OCI-LY7 (cell line): Measurements from ENCODE around the gene CTRB1.
"Not testable (repeated sequence)": the region's sequence is repeated elsewhere in the genome, so short reads cannot be mapped to it uniquely, and the experiment has no call there.

Source experiments
- CTCF ChIP-seq: fragments of 200-600 bp; sonication (generic); conservative IDR thresholded peaks from 2 replicates; pipeline ENCODE4 v1.5.1; 2014; ENCODE audit warnings: mild to moderate bottlenecking, antibody characterized with exemption, low read length, moderate library complexity, mixed read lengths
- EZH2phosphoT487 ChIP-seq: fragments of 200-600 bp; sonication (generic); IDR thresholded peaks from 2 replicates; pipeline ENCODE4 v1.6.1; 2018; ENCODE audit warnings: low read depth, borderline replicate concordance, mild to moderate bottlenecking, mixed run types, antibody characterized with exemption, low read length, moderate library complexity, mixed read lengths

- not testable (repeated sequence) for TF ChIP-seq EZH2phosphoT487, CTCF
Observed at GRCh38 chr16:75209514-75209913, 9.3 kb upstream of the CTRB1 start.
